Tibial nerve (tissue), 4 donors: ENCODE results near the gene PLCB1. TPM values are rescaled to one million over a fixed set of nuclear protein-coding genes. Genes with fewer than 3 reads are reported as not detected.
"Not testable (repeated sequence)": the region's sequence is repeated elsewhere in the genome, so short reads cannot be mapped to it uniquely, and the experiment has no call there.

ENCODE experiments used
- DNase-seq, 2 donors: peaks; one replicate each; pipeline ENCODE4 v3.0.0-alpha.2; 2019; ENCODE audit warnings: low spot score in 2 of 2
- H3K27ac ChIP-seq, 4 donors: fragments of 200-600 bp; sonication (generic) in 3 of 4; one replicate each; pipeline ENCODE4 v1.5.1; 2017 to 2019; ENCODE audit warnings: mild to moderate bottlenecking in 1 of 4
- H3K27me3 ChIP-seq, 2 donors: fragments of 200-600 bp; sonication (generic) in 1 of 2; one replicate each; pipeline versions ENCODE4 v1.5.1 to v1.6.0; 2017 to 2019
- H3K36me3 ChIP-seq, 3 donors: fragments of 200-600 bp; sonication (generic); one replicate each; pipeline ENCODE4 v1.5.1; 2018 to 2019
- H3K4me1 ChIP-seq, 4 donors: fragments of 200-600 bp; sonication (generic) in 3 of 4; one replicate each; pipeline ENCODE4 v1.5.1; 2017 to 2019
- H3K4me3 ChIP-seq, 4 donors: fragments of 200-600 bp; sonication (generic) in 3 of 4; one replicate each; pipeline ENCODE4 v1.5.1; 2017 to 2019; ENCODE audit warnings: mild to moderate bottlenecking in 1 of 4, moderate library complexity in 1 of 4
- H3K9me3 ChIP-seq, 4 donors: fragments of 200-600 bp; sonication (generic) in 3 of 4; one replicate each; pipeline ENCODE4 v1.5.1; 2017 to 2019
- CTCF ChIP-seq, 5 experiments: fragments of 200-600 bp in 3 of 5; fragments of 450-650 bp in 2 of 5; sonication (generic) in 3 of 5; IDR thresholded peaks; one replicate each; pipeline ENCODE4 v1.5.1; 2016 to 2019; ENCODE audit warnings: antibody characterized with exemption in 5 of 5, mild to moderate bottlenecking in 3 of 5, moderate library complexity in 2 of 5
- EP300 ChIP-seq, 2 donors: sonication (generic); formaldehyde crosslinking; IDR thresholded peaks; one replicate each; pipeline ENCODE4 v1.6.1; 2017; ENCODE audit warnings: antibody characterized with exemption in 2 of 2, mild to moderate bottlenecking in 1 of 2
- POLR2A ChIP-seq, 2 donors: fragments of 450-650 bp; IDR thresholded peaks; one replicate each; pipeline ENCODE4 v1.6.1; 2017; ENCODE audit warnings: antibody characterized with exemption in 2 of 2, mild to moderate bottlenecking in 2 of 2, moderate library complexity in 2 of 2
- WGBS, 2 donors: methylation state at CpG; one replicate each; pipeline ENCODE4 v1.1.5; 2018; 5-methylcytosine and 5-hydroxymethylcytosine counted together
- total RNA-seq, 4 donors: library from RNA; depleted of rRNA; stranded (reverse); fragments of >200 nt; gene quantifications; one replicate each; pipeline ENCODE4 v1.1.0, GENCODE V29; 2016

PLCB1 gene
- total RNA-seq, 4 donors from 2014 or later, result 34.7 to 52.8 (median 39.2) TPM

GRCh38 chr20:8376940-8377339, 244.9 kb downstream of the PLCB1 start:
- Histone ChIP-seq H3K27ac (no peak overlapping the region), H3K4me3 (no peak overlapping the region), H3K36me3 (no peaks in the 10 kb centered on the region), H3K9me3 (peaks cover 0 to 3% (median 0%) of the 10 kb centered on the region in 4 donors), H3K27me3 (no peaks in the 10 kb centered on the region), H3K4me1 (peaks cover 0 to 12% (median 0%) of the 10 kb centered on the region in 4 donors)
- WGBS, 2 donors, result 92 to 100% methylated on average over 3 of the region's 3 CpGs
- no peak for TF ChIP-seq EP300 (IDR thresholded peaks at IDR 0.05)
- no peak for TF ChIP-seq POLR2A (IDR thresholded peaks at IDR 0.05)
- no peak for TF ChIP-seq CTCF (IDR thresholded peaks at IDR 0.05)
- no peak for DNase-seq

GRCh38 chr20:8379125-8379524, 247.1 kb downstream of the PLCB1 start:
- H3K36me3 ChIP-seq, H3K9me3 ChIP-seq, H3K27me3 ChIP-seq, DNase-seq, H3K27ac ChIP-seq, H3K4me3 ChIP-seq: not testable (repeated sequence)
- peaks cover 0 to 12% (median 0%) of the 10 kb centered on the region in 4 donors for H3K4me1 ChIP-seq
- WGBS, 2 donors, result 94 to 95% methylated on average over 1 of the region's 1 CpG

- Histone ChIP-seq H3K36me3 (no peaks in the 10 kb centered on the region), H3K27me3 (no peaks in the 10 kb centered on the region), H3K4me3 (no peak overlapping the region), H3K4me1 (peaks cover 0 to 29% (median 14%) of the 10 kb centered on the region in 4 donors), H3K27ac (no peak overlapping the region), H3K9me3 (no peaks in the 10 kb centered on the region)
- WGBS, 2 donors, result 80 to 86% methylated on average over 1 to 3 of the region's 3 CpGs
- TF ChIP-seq EP300 (IDR thresholded peaks at IDR 0.05), result no peak
- no peak for TF ChIP-seq POLR2A (IDR thresholded peaks at IDR 0.05)
- TF ChIP-seq CTCF (IDR thresholded peaks at IDR 0.05), result no peak
- no peak for DNase-seq
Measured at GRCh38 chr20:8385247-8385646, 253.2 kb downstream of the PLCB1 start.

GRCh38 chr20:8386991-8387390, 254.9 kb downstream of the PLCB1 start:
- Histone ChIP-seq H3K4me1 (peaks cover 0 to 41% (median 14%) of the 10 kb centered on the region in 4 donors), H3K27me3 (no peaks in the 10 kb centered on the region), H3K9me3 (no peaks in the 10 kb centered on the region), H3K27ac (no peak overlapping the region), H3K4me3 (no peak overlapping the region), H3K36me3 (no peaks in the 10 kb centered on the region)
- 73 to 82% methylated on average over 3 of the region's 3 CpGs for WGBS, 2 donors
- no peak for DNase-seq
- no peak for TF ChIP-seq POLR2A (IDR thresholded peaks at IDR 0.05)
- no peak for TF ChIP-seq EP300 (IDR thresholded peaks at IDR 0.05)
- TF ChIP-seq CTCF (IDR thresholded peaks at IDR 0.05), result no peak

- TF ChIP-seq EP300 (IDR thresholded peaks at IDR 0.05) (no peak), CTCF (IDR thresholded peaks at IDR 0.05) (no peak), POLR2A (IDR thresholded peaks at IDR 0.05) (no peak)
- Histone ChIP-seq H3K9me3 (no peaks in the 10 kb centered on the region), H3K27me3 (no peaks in the 10 kb centered on the region), H3K36me3 (no peaks in the 10 kb centered on the region), H3K4me3 (no peak overlapping the region), H3K27ac (peak overlapping the region in 1 of 4 donors; percentile 8), H3K4me1 (peaks cover 0 to 41% (median 14%) of the 10 kb centered on the region in 4 donors)
- 36 to 37% methylated on average over 2 of the region's 2 CpGs for WGBS, 2 donors
- no peak for DNase-seq
Measured at GRCh38 chr20:8388141-8388540, 256.1 kb downstream of the PLCB1 start.

GRCh38 chr20:8388707-8389106, 256.6 kb downstream of the PLCB1 start:
- Histone ChIP-seq H3K27me3 (no peaks in the 10 kb centered on the region), H3K4me1 (peaks cover 0 to 41% (median 14%) of the 10 kb centered on the region in 4 donors), H3K27ac (no peak overlapping the region), H3K36me3 (no peaks in the 10 kb centered on the region), H3K9me3 (no peaks in the 10 kb centered on the region), H3K4me3 (no peak overlapping the region)
- no peak for DNase-seq
- TF ChIP-seq POLR2A (IDR thresholded peaks at IDR 0.05), result no peak
- no peak for TF ChIP-seq CTCF (IDR thresholded peaks at IDR 0.05)
- no peak for TF ChIP-seq EP300 (IDR thresholded peaks at IDR 0.05)
- 71 to 77% methylated on average over 1 of the region's 1 CpG for WGBS, 2 donors
